T-helper 1 cell treated with Interleukin-12 subunit alpha and Interleukin-12 subunit beta and Interleukin-4 antibody, amounts not matched to agents 30 μg/mL and 1 μg/mL, for 36 hours (primary cell): ENCODE measurements around the gene HEPACAM.

Experiments
- H3K27ac Mint-ChIP-seq: one replicate; pipeline ENCODE4 v1.8.0; 2021; ENCODE audit warnings: mild to moderate bottlenecking, mixed read lengths
- H3K27me3 Mint-ChIP-seq: one replicate; pipeline ENCODE4 v1.8.0; 2021; ENCODE audit warnings: low read depth, mixed read lengths
- H3K36me3 Mint-ChIP-seq: one replicate; pipeline ENCODE4 v1.8.0; 2021; ENCODE audit warnings: low read depth, mixed read lengths
- H3K4me1 Mint-ChIP-seq: one replicate; pipeline ENCODE4 v1.8.0; 2021; ENCODE audit warnings: low read depth, mixed read lengths
- H3K4me3 Mint-ChIP-seq: one replicate; pipeline ENCODE4 v1.8.0; 2021; ENCODE audit warnings: mild to moderate bottlenecking, moderate library complexity, mixed read lengths
- H3K9me3 Mint-ChIP-seq: one replicate; pipeline ENCODE4 v1.8.0; 2021; ENCODE audit warnings: mixed read lengths

HEPACAM gene

GRCh38 chr11:124889191-124890091 is 46.4 kb downstream of the HEPACAM start:
- Mint-ChIP-seq H3K9me3 (no peaks in the 10 kb centered on the region), H3K36me3 (no peaks in the 10 kb centered on the region), H3K4me3 (no peak overlapping the region), H3K4me1 (no peaks in the 10 kb centered on the region), H3K27ac (no peak overlapping the region), H3K27me3 (peaks cover 17% of the 10 kb centered on the region)

- no peak overlapping the region for H3K27ac Mint-ChIP-seq
- H3K4me3 Mint-ChIP-seq, result no peak overlapping the region
- H3K36me3 Mint-ChIP-seq, result no peaks in the 10 kb centered on the region
- H3K27me3 Mint-ChIP-seq, result peaks cover 17% of the 10 kb centered on the region
- peaks cover 3% of the 10 kb centered on the region for H3K4me1 Mint-ChIP-seq
- H3K9me3 Mint-ChIP-seq, result no peaks in the 10 kb centered on the region
These were observed 48.2 kb downstream of the HEPACAM start for GRCh38 chr11:124887667-124888013.

- Mint-ChIP-seq H3K27me3 (peaks cover 17% of the 10 kb centered on the region), H3K4me1 (peaks cover 3% of the 10 kb centered on the region), H3K9me3 (no peaks in the 10 kb centered on the region), H3K27ac (no peak overlapping the region), H3K36me3 (no peaks in the 10 kb centered on the region), H3K4me3 (no peak overlapping the region)
These were observed 48.7 kb downstream of the HEPACAM start for GRCh38 chr11:124886978-124887666.

DNA sequence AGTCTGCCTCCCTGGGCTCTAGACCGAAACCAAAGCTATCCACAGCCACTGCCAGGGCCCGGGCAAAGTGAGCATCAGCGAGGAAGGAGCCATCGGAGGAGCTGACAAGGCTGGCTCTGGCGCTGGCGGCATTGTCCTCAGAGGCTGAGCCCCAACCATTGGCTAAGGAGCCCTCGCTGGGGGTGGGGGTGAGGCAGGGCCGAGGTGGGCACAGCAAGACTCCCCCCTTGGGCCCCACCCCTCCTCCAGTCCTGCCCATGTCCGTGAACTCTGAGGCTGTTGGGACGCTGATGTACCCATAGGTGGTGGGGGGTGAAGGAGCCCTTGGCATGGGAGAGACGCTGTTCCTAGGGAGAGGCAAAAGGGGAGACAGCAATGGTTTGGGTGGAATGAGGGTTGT is 49.4 kb downstream of the HEPACAM start:
- no peak overlapping the region for H3K27ac Mint-ChIP-seq
- no peaks in the 10 kb centered on the region for H3K9me3 Mint-ChIP-seq
- peaks cover 3% of the 10 kb centered on the region for H3K4me1 Mint-ChIP-seq
- H3K27me3 Mint-ChIP-seq, result peaks cover 17% of the 10 kb centered on the region
- H3K36me3 Mint-ChIP-seq, result no peaks in the 10 kb centered on the region
- no peak overlapping the region for H3K4me3 Mint-ChIP-seq

DNA sequence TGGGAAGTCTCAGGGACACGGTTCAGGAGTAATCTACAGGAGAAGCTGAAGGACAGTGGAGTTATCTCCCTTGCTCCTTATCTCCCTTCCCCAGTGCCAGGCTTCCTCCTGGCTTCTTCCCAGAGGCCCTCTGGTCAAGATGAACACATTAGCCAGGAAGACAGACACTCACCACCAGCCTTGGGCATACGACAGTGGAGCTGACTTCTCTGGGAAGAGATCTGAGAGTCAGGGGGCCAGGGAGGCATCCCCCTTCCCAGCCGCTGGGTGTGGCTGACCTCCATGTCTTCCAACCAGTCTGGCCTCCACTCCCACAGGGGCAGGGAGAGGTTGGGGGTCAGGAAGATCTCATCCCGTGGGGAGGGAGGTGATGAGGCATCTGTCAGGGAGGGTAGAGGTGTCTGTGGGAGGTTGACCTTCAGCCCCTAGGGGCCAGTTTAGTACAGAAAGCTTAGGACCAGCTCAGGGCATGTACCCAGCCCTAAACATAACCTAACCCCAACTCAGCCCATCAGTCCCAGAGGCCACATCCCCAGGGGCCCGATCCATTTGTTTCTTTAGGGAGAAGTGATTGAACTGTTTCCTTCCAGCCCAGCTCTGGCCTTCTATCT is 50.9 kb downstream of the HEPACAM start:
- Mint-ChIP-seq H3K36me3 (no peaks in the 10 kb centered on the region), H3K4me1 (peaks cover 3% of the 10 kb centered on the region), H3K27me3 (peaks cover 17% of the 10 kb centered on the region), H3K9me3 (no peaks in the 10 kb centered on the region), H3K27ac (no peak overlapping the region), H3K4me3 (no peak overlapping the region)

GRCh38 chr11:124884340-124884739 is 51.5 kb downstream of the HEPACAM start:
- H3K27ac Mint-ChIP-seq, result no peak overlapping the region
- H3K4me1 Mint-ChIP-seq, result peaks cover 3% of the 10 kb centered on the region
- H3K36me3 Mint-ChIP-seq, result no peaks in the 10 kb centered on the region
- no peak overlapping the region for H3K4me3 Mint-ChIP-seq
- no peaks in the 10 kb centered on the region for H3K9me3 Mint-ChIP-seq
- H3K27me3 Mint-ChIP-seq, result peaks cover 13% of the 10 kb centered on the region

- H3K4me1 Mint-ChIP-seq, result peaks cover 3% of the 10 kb centered on the region
- peaks cover 6% of the 10 kb centered on the region for H3K27me3 Mint-ChIP-seq
- H3K4me3 Mint-ChIP-seq, result no peak overlapping the region
- no peak overlapping the region for H3K27ac Mint-ChIP-seq
- no peaks in the 10 kb centered on the region for H3K36me3 Mint-ChIP-seq
- no peaks in the 10 kb centered on the region for H3K9me3 Mint-ChIP-seq
These were observed 53.3 kb downstream of the HEPACAM start for GRCh38 chr11:124882339-124883071.

DNA sequence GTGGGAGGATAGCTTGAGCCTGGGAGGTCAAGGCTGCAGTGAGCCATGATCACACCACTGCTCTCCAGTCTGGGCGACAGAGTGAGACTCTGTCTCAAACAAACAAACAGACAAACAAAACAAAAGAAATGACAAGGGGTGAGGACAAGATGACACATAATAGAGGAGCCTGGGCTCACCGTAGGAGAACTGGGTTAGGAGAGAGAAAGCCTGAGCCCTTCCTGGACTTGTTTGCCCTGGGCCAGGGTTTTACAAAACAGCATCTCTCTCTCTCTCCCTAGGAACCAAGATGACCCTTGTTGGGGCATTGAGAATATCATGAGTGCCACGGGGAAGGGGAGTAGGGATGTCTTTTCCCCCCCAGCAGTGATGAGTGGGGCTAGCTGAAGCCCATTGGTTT is 54.9 kb downstream of the HEPACAM start:
- Mint-ChIP-seq H3K9me3 (no peaks in the 10 kb centered on the region), H3K27me3 (peaks cover 3% of the 10 kb centered on the region), H3K36me3 (no peaks in the 10 kb centered on the region), H3K4me3 (no peak overlapping the region), H3K4me1 (peaks cover 11% of the 10 kb centered on the region), H3K27ac (no peak overlapping the region)

- Mint-ChIP-seq H3K4me3 (no peak overlapping the region), H3K4me1 (peaks cover 15% of the 10 kb centered on the region), H3K9me3 (no peaks in the 10 kb centered on the region), H3K27ac (no peak overlapping the region), H3K36me3 (no peaks in the 10 kb centered on the region), H3K27me3 (peaks cover 6% of the 10 kb centered on the region)
These were observed 55.6 kb downstream of the HEPACAM start for GRCh38 chr11:124880290-124880611.

- Mint-ChIP-seq H3K9me3 (no peaks in the 10 kb centered on the region), H3K27ac (no peak overlapping the region), H3K36me3 (no peaks in the 10 kb centered on the region), H3K4me3 (no peak overlapping the region), H3K4me1 (peaks cover 15% of the 10 kb centered on the region), H3K27me3 (peaks cover 12% of the 10 kb centered on the region)
These were observed 56.2 kb downstream of the HEPACAM start for GRCh38 chr11:124879493-124880289.

DNA sequence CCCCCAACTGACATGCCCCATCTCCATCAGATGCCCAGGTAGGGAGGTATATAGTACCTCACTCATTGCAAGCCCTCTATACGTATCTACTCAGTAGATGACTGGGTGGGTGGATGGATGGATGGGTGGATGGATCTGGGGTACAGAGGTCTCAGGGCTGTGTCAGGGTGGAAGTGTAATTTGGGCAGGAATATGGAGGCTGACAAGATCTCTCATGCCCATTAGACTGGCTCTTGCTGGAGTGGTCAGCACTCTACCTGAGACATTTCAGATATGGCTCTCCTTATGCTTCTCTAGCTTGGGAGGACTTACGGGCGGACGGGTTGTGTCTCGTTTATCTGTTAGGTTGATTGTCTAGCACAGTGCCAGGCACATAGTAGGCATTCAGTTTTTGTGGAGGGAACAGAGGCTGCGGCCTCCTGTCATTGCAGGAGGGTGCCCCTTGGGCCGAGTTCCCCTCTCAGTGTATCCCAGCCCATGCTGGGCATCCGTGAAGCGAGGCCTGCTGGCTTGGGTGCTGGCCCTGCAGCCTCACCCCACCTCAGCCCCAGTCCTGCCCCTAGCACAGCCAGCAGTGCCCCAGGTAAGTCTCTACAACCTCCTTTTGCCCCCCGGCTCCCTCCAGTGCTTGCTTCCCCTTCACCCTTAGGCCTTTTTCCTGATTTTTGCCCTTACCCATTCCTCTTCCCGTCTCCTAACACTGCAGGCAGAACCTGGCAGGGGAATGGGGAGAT is 56.9 kb downstream of the HEPACAM start:
- no peak overlapping the region for H3K27ac Mint-ChIP-seq
- H3K4me1 Mint-ChIP-seq, result peaks cover 15% of the 10 kb centered on the region
- H3K9me3 Mint-ChIP-seq, result no peaks in the 10 kb centered on the region
- no peak overlapping the region for H3K4me3 Mint-ChIP-seq
- no peaks in the 10 kb centered on the region for H3K36me3 Mint-ChIP-seq
- H3K27me3 Mint-ChIP-seq, result peaks cover 18% of the 10 kb centered on the region

DNA sequence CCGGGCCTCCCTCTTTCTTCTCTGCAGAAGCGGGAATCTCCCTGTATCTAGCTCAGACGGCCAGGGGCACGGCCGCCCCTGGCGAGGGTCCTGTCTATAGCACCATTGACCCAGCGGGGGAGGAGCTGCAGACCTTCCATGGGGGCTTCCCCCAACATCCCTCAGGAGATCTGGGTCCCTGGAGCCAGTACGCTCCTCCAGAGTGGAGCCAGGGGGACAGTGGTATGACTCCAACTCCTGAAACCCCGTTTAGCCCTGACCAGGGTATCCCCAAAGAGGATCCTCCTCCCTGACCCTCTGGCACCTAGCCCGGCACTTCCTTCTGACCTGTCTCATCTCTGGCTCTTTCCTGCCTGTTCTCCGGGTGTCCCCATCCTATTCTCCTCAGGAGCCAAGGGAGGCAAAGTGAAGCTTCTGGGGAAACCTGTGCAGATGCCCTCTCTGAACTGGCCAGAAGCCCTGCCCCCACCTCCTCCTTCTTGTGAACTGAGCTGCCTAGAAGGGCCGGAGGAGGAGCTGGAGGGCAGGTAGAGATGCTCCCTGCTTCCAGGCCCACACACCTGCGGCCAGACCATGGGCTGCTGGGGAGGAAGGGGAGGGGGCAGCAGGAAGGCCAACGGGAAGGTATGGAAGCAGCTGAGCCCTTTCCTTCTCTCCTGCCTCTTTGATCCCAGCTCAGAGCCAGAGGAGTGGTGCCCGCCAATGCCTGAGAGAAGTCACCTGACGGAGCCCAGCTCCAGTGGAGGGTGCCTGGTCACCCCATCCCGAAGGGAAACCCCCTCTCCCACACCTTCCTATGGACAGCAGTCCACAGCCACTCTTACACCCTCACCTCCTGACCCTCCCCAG is 57.7 kb downstream of the HEPACAM start:
- no peak overlapping the region for H3K4me3 Mint-ChIP-seq
- no peaks in the 10 kb centered on the region for H3K36me3 Mint-ChIP-seq
- peaks cover 15% of the 10 kb centered on the region for H3K4me1 Mint-ChIP-seq
- H3K9me3 Mint-ChIP-seq, result no peaks in the 10 kb centered on the region
- peaks cover 25% of the 10 kb centered on the region for H3K27me3 Mint-ChIP-seq
- H3K27ac Mint-ChIP-seq, result no peak overlapping the region

GRCh38 chr11:124877631-124877909 is 58.3 kb downstream of the HEPACAM start:
- Mint-ChIP-seq H3K36me3 (no peaks in the 10 kb centered on the region), H3K4me1 (peaks cover 11% of the 10 kb centered on the region), H3K27me3 (peaks cover 31% of the 10 kb centered on the region), H3K9me3 (no peaks in the 10 kb centered on the region), H3K27ac (peak overlapping the region; percentile 36), H3K4me3 (peak overlapping the region; percentile 82)
